HAP-1 (cell line): ENCODE data around the gene OASL.

Experiments
- DNase-seq, 2 experiments: peaks; one replicate each; pipeline ENCODE4 v3.0.0-alpha.2; 2016 to 2020; ENCODE audit warnings: low spot score in 2 of 2
- H3K27me3 ChIP-seq: fragments of 250-450 bp; sonication (Bioruptor Pico); 2 replicates; pipeline ENCODE4 v1.5.1; 2020; ENCODE audit warnings: low read depth, mild to moderate bottlenecking, moderate library complexity
- H3K36me3 ChIP-seq: fragments of 250-450 bp; sonication (Bioruptor Pico); replicated peaks from 2 replicates; pipeline ENCODE4 v1.5.1; 2020; ENCODE audit warnings: mild to moderate bottlenecking
- H3K4me1 ChIP-seq: fragments of 250-450 bp; sonication (Bioruptor Pico); 2 replicates; pipeline ENCODE4 v1.5.1; 2020; ENCODE audit warnings: mild to moderate bottlenecking
- H3K4me3 ChIP-seq: fragments of 250-450 bp; sonication (Bioruptor Pico); 2 replicates; pipeline ENCODE4 v1.5.1; 2020; ENCODE audit warnings: mild to moderate bottlenecking, moderate library complexity
- H3K9me3 ChIP-seq: fragments of 250-450 bp; sonication (Bioruptor Pico); 2 replicates; pipeline ENCODE4 v1.5.1; 2020; ENCODE audit warnings: mild to moderate bottlenecking, moderate library complexity
- in situ Hi-C: fragments of 300-500 bp; cut with MboI; formaldehyde crosslinking; loops from 3 replicates; pipeline ENCODE4 v1.14.3; 2020; ENCODE audit warnings: low sequenced_read_pairs, inconsistent platforms, mixed read lengths

OASL gene

DNA sequence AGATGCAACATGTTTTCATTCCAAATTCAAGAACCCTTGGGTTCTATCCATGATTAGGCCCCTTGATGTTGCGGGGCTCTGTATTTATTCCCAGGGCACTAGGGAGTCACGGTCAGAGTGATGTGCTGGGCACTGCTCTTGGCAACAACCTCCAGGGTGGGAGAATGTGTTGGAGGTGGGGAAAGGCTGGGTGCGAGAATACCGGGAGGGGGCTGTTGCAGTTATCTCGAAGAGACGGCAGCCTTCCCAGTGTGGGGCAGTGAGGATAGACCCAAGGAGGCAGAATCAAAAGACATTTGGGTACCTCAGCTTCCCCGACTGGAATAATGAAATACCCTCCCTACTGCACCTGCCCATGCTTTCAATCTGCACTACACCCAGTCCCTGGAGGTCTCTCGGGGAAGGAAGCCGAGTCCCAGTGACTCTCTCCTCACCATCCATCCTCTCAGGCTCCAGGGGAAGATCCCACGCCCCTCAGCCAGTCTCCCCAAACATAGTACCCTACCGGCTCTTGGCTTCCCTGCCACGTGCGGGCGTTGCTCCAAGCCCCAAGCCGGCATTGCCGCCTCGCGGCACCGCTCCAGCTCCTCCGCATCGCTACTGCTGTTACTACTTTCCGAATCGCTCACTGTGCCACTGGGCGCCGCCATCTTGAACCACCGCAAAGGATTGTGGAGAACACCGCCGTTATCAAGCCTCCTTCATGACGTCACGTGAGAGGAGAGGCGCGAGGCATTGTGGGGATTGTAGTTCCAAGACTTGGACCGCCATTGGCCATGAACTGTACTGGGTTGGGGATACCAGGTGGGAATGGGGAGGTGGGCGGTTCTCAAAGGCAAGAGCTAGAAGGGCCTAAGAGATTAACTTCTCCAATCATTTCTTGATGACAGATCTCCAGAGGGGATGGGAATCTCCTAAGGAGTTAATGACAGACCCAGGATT, 22.9 kb downstream of the OASL start, which contains the start of gene C12orf43:
TSS of gene C12orf43 (minus strand) at position 663 of the 942 bp plus-strand sequence. CDS start at position 650, 13 bp downstream.
- Histone ChIP-seq H3K36me3 (peaks cover 8% of the 10 kb centered on the region), H3K4me1 (peaks cover 6% of the 10 kb centered on the region; the same call in 1 of the 2 replicates), H3K9me3 (no peaks in the 10 kb centered on the region), H3K4me3 (peak within 1 kb of the TSS; percentile 74), H3K27me3 (no peaks in the 10 kb centered on the region)
- in situ Hi-C loops, result no loop called here
- DNase-seq, result peak; percentile 88 to 94

- in situ Hi-C loops, result no loop called here
- no peaks in the 10 kb centered on the region for H3K9me3 ChIP-seq
- peaks cover 28% of the 10 kb centered on the region for H3K36me3 ChIP-seq
- no peak overlapping the region for H3K4me3 ChIP-seq
- peaks cover 6% of the 10 kb centered on the region; the same call in 1 of the 2 replicates for H3K4me1 ChIP-seq
- no peaks in the 10 kb centered on the region for H3K27me3 ChIP-seq
- no peak for DNase-seq
Measured at GRCh38 chr12:121013715-121014114, 25.3 kb downstream of the OASL start.

DNA sequence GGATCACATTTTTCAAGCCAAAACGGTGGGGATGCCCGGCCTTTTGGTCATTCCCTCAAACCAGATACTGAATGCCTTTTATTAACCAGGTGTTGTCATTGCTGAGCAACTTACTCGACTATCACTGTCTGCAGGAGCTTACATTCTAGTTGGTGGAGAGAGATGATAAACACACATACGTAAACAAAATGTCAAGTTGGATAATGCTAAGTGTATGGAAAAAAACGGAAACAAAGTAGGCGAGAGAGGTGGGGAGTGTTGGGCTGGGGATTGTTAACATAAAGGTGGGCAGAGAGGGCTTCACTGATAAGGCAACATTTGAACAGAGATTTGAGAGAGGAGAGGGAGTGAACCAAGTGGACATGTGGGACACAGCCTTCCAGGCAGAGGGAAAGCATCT, 27.2 kb downstream of the OASL start:
- Histone ChIP-seq H3K27me3 (no peaks in the 10 kb centered on the region), H3K4me3 (no peak overlapping the region), H3K9me3 (no peaks in the 10 kb centered on the region), H3K36me3 (peaks cover 36% of the 10 kb centered on the region), H3K4me1 (peaks cover 6% of the 10 kb centered on the region; the same call in 1 of the 2 replicates)
- no peak for DNase-seq
- in situ Hi-C loops, result no loop called here

- Histone ChIP-seq H3K4me3 (no peak overlapping the region), H3K9me3 (no peaks in the 10 kb centered on the region), H3K36me3 (peaks cover 38% of the 10 kb centered on the region), H3K4me1 (peaks cover 6% of the 10 kb centered on the region; the same call in 1 of the 2 replicates), H3K27me3 (no peaks in the 10 kb centered on the region)
- DNase-seq, result no peak
- in situ Hi-C loops, result no loop called here
Measured at GRCh38 chr12:121010860-121011259, 28.2 kb downstream of the OASL start.

DNA sequence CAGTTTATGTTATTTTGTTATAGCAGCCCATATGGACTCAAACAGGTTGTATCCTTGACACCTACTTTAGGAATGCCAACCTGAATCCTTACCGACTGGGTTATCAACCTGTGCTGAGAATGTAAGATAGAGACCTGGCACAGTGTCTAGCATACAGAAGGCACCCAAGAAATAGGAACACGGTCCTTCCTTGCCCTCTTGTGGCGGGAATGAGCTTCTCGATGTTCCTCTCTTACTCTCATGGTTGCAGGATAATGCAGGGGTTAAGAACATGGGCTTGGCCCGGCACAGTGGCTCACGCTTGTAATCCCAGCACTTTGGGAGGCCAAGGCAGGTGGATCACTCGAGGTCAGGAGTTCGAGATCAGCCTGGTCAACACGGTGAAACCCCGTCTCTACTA, 29.3 kb downstream of the OASL start:
- peak; percentile 26 to 52 for DNase-seq
- in situ Hi-C loops, result no loop called here
- Histone ChIP-seq H3K36me3 (peaks cover 45% of the 10 kb centered on the region), H3K4me3 (no peak overlapping the region), H3K9me3 (no peaks in the 10 kb centered on the region), H3K4me1 (no peaks in the 10 kb centered on the region), H3K27me3 (no peaks in the 10 kb centered on the region)

DNA sequence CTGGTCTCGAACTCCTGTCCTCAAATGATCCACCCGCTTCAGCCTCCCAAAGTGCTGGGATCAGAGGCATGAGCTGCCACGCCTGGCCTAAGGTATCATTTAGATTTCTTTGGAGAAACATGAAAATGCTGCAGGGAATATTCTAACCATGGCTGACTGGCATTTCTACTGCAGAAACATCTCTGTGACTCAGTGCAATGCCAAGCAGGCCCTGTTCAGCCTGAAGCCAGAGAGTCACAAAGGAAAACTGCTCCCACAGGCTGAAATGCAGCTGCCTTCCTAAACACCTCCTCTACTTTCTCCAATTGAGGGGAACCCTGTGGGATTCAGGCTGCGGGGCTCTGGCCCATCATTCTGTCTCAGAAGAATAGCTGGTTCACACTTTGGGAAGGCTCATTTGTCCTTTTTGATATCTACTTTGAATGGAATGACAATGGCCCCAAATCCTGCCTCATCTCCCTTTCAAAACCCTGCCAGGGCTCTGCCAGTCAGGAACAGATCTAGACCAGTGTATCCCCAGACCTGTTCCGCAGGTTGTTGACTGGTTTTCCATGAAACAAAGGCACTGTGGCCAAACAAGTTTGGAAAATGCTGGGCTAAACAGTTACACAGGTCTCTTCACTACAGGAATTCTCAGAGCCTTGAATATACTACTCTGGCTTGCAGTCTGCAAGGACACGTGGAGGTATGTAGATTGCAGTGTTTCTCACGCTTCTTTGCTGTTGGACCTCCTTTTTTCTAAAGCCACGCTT, 30.5 kb downstream of the OASL start:
- no peak overlapping the region for H3K4me3 ChIP-seq
- no peak for DNase-seq
- no peaks in the 10 kb centered on the region for H3K9me3 ChIP-seq
- in situ Hi-C loops, result no loop called here
- no peaks in the 10 kb centered on the region for H3K4me1 ChIP-seq
- H3K27me3 ChIP-seq, result no peaks in the 10 kb centered on the region
- peaks cover 57% of the 10 kb centered on the region for H3K36me3 ChIP-seq

GRCh38 chr12:121005346-121005815, 33.7 kb downstream of the OASL start:
- peak; percentile 20 to 77 for DNase-seq
- peaks cover 48% of the 10 kb centered on the region for H3K36me3 ChIP-seq
- no peaks in the 10 kb centered on the region for H3K27me3 ChIP-seq
- H3K9me3 ChIP-seq, result no peaks in the 10 kb centered on the region
- H3K4me3 ChIP-seq, result no peak overlapping the region
- H3K4me1 ChIP-seq, result no peaks in the 10 kb centered on the region
- in situ Hi-C loops, result no loop called here

DNA sequence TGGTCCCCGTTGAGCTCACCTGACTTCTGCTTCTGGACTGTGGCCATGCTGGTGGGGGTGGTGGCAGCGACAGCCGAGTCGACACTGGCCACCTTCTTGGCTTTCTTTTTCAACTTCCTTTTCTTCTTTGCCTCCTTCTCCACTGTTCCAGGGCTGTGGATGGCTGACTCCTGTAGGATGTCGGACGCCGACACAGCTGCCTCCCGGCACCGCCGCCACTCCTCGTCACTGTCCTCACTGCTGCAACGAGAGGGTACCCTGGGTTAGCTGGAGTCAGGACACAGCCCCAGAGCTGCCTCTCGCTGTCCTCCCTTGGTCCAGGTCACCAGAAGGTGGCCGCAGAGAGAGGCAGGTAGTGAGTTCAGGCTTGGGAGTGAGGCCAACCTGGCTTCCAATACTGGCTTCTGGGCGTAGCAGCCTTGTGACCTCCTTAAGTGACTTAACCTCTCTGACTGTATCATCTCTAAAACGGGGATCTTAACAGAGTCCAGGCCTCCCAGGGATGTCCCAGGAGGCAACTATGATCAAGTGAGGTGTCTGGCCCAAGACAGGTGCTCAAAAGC, 34.7 kb downstream of the OASL start:
- in situ Hi-C loops, result no loop called here
- Histone ChIP-seq H3K4me3 (no peak overlapping the region), H3K4me1 (no peaks in the 10 kb centered on the region), H3K36me3 (peaks cover 40% of the 10 kb centered on the region), H3K9me3 (no peaks in the 10 kb centered on the region), H3K27me3 (no peaks in the 10 kb centered on the region)
- DNase-seq, result no peak

- peaks cover 34% of the 10 kb centered on the region for H3K36me3 ChIP-seq
- in situ Hi-C loops, result no loop called here
- DNase-seq, result peak in 1 of 2 experiments; percentile 39
Measured at GRCh38 chr12:121003650-121004049, 35.4 kb downstream of the OASL start.

GRCh38 chr12:121001841-121002483, 37.1 kb downstream of the OASL start:
- Histone ChIP-seq H3K27me3 (no peaks in the 10 kb centered on the region), H3K9me3 (no peaks in the 10 kb centered on the region), H3K4me3 (no peak overlapping the region), H3K4me1 (no peaks in the 10 kb centered on the region), H3K36me3 (peaks cover 27% of the 10 kb centered on the region)
- in situ Hi-C loops, result no loop called here
- no peak for DNase-seq

More at GRCh38 chr12:121003650-121004049, 35.4 kb downstream of the OASL start:
- Histone ChIP-seq H3K4me1 (no peaks in the 10 kb centered on the region), H3K9me3 (no peaks in the 10 kb centered on the region), H3K27me3 (no peaks in the 10 kb centered on the region), H3K4me3 (no peak overlapping the region)

GRCh38 chr12:121001060-121001459, 38.0 kb downstream of the OASL start:
- DNase-seq, result no peak
- H3K4me3 ChIP-seq, result no peak overlapping the region
- in situ Hi-C loops, result no loop called here
- peaks cover 24% of the 10 kb centered on the region for H3K36me3 ChIP-seq
- H3K9me3 ChIP-seq, result no peaks in the 10 kb centered on the region
- H3K27me3 ChIP-seq, result no peaks in the 10 kb centered on the region
- H3K4me1 ChIP-seq, result no peaks in the 10 kb centered on the region

DNA sequence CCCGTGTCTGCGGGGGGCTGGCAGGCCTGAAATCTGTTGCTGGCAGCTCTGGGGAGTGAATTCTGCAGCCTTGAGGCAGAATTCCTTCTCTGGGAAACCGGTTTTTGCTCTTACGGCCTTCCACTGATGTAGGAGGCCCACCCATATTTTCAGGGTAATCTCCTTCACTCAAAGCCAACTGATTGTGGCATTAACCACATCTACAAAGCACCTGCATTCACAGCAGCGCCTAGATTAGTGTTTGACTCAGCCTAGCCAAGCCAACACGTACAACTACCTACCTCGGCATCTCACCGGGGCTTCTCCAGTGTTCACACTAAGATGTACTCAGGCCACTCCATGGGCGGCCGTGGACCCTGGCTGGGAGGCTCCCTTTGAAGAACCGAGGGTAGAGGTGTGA, 38.5 kb downstream of the OASL start:
- no peak for DNase-seq
- no peaks in the 10 kb centered on the region for H3K9me3 ChIP-seq
- no peak overlapping the region for H3K4me3 ChIP-seq
- no peaks in the 10 kb centered on the region for H3K27me3 ChIP-seq
- in situ Hi-C loops, result no loop called here
- no peaks in the 10 kb centered on the region for H3K4me1 ChIP-seq
- H3K36me3 ChIP-seq, result peaks cover 20% of the 10 kb centered on the region
